ENCODE results near the gene SNX10.

The SNX10 gene

GRCh38 chr7:26372704-26373103 is 81.0 kb downstream of the SNX10 start:
- no peak for DNase-seq

- DNase-seq, result no peak
Measured at GRCh38 chr7:26374647-26375373, 83.1 kb downstream of the SNX10 start.

GRCh38 chr7:26375726-26376174 is 84.1 kb downstream of the SNX10 start:
- no peak for DNase-seq

GRCh38 chr7:26376175-26376917 is 84.7 kb downstream of the SNX10 start:
- no peak for DNase-seq

GRCh38 chr7:26378016-26378415 is 86.4 kb downstream of the SNX10 start:
- DNase-seq, result no peak

GRCh38 chr7:26379711-26380110 is 88.0 kb downstream of the SNX10 start:
- no peak for DNase-seq

GRCh38 chr7:26381476-26382353 is 90.1 kb downstream of the SNX10 start:
- DNase-seq, result no peak

- no peak for DNase-seq
Measured at GRCh38 chr7:26385240-26385639, 93.6 kb downstream of the SNX10 start.

- DNase-seq, result no peak
Measured at GRCh38 chr7:26387731-26388130, 96.1 kb downstream of the SNX10 start.

GRCh38 chr7:26388256-26388655 is 96.6 kb downstream of the SNX10 start:
- DNase-seq, result no peak

GRCh38 chr7:26390016-26390415 is 98.4 kb downstream of the SNX10 start:
- DNase-seq, result no peak

- no peak for DNase-seq
Measured at GRCh38 chr7:26393818-26394217, 102.2 kb downstream of the SNX10 start.

- DNase-seq, result no peak
Measured at GRCh38 chr7:26397332-26397731, 105.7 kb downstream of the SNX10 start.

GRCh38 chr7:26397796-26398426 is 106.2 kb downstream of the SNX10 start:
- DNase-seq, result no peak

- no peak for DNase-seq
Measured at GRCh38 chr7:26398427-26398755, 106.7 kb downstream of the SNX10 start.

- no peak for DNase-seq
Measured at GRCh38 chr7:26398756-26399509, 107.3 kb downstream of the SNX10 start.

- no peak for DNase-seq
Measured at GRCh38 chr7:26399736-26400135, 108.1 kb downstream of the SNX10 start.

- DNase-seq, result no peak
Measured at GRCh38 chr7:26403640-26404039, 112.0 kb downstream of the SNX10 start.

GRCh38 chr7:26404189-26404996 is 112.7 kb downstream of the SNX10 start:
- no peak for DNase-seq

- DNase-seq, result no peak
Measured at GRCh38 chr7:26406433-26406832, 114.8 kb downstream of the SNX10 start.
